Neuronal stem cell (in vitro differentiated cells): ENCODE results near the gene SYP.
A peak's percentile ranks its signal among the peaks of the same experiment; 100 is the strongest.

Experiments used
- DNase-seq: peaks from one replicate; pipeline ENCODE4 v3.0.0-alpha.2; 2013; ENCODE audit warnings: low spot score
- H2AFZ ChIP-seq: one replicate; pipeline ENCODE4 v1.6.1; 2013; ENCODE audit warnings: mild to moderate bottlenecking, low read length, inconsistent platforms
- H2AK5ac ChIP-seq: 2 replicates; pipeline ENCODE4 v1.6.1; 2013; ENCODE audit warnings: low read depth, mild to moderate bottlenecking, inconsistent platforms, low read length, moderate library complexity, mixed read lengths
- H2BK120ac ChIP-seq: 2 replicates; pipeline ENCODE4 v1.6.1; 2013; ENCODE audit warnings: low read depth, mild to moderate bottlenecking, inconsistent platforms, low read length, moderate library complexity, mixed read lengths
- H2BK12ac ChIP-seq: one replicate; pipeline ENCODE4 v1.6.1; 2013; ENCODE audit warnings: low read length, inconsistent platforms
- H2BK15ac ChIP-seq: 2 replicates; pipeline ENCODE4 v1.6.1; 2013; ENCODE audit warnings: mild to moderate bottlenecking, low read length, inconsistent platforms, mixed read lengths
- H2BK5ac ChIP-seq: one replicate; pipeline ENCODE4 v1.6.1; 2013; ENCODE audit warnings: inconsistent platforms, mild to moderate bottlenecking, low read length, moderate library complexity
- H3K14ac ChIP-seq: one replicate; pipeline ENCODE4 v1.6.1; 2013; ENCODE audit warnings: low read length, inconsistent platforms
- H3K18ac ChIP-seq: 2 replicates; pipeline ENCODE4 v1.6.1; 2013; ENCODE audit warnings: low read length, inconsistent platforms
- H3K23ac ChIP-seq: 2 replicates; pipeline ENCODE4 v1.6.1; 2013; ENCODE audit warnings: low read depth, mild to moderate bottlenecking, mixed read lengths, low read length, inconsistent platforms; ENCODE audit not compliant: poor library complexity
- H3K27ac ChIP-seq: replicated peaks from 3 replicates; pipeline ENCODE4 v1.5.1; 2013; ENCODE audit warnings: low read length, inconsistent platforms
- H3K27me3 ChIP-seq, 3 experiments: 2 replicates each; pipeline ENCODE4 v1.6.1; 2013; ENCODE audit warnings: low read length in 3 of 3, mild to moderate bottlenecking in 2 of 3, inconsistent platforms in 1 of 3, low read depth in 1 of 3, mixed read lengths in 1 of 3, moderate library complexity in 1 of 3; ENCODE audit not compliant: control insufficient read depth in 3 of 3, insufficient read depth in 3 of 3
- H3K36me3 ChIP-seq, 2 donors: replicated peaks in 1 of 2; 2 replicates each; pipeline ENCODE4 v1.6.1; 2013; ENCODE audit warnings: low read length in 2 of 2; ENCODE audit not compliant: control insufficient read depth in 2 of 2, insufficient read depth in 2 of 2
- H3K4ac ChIP-seq: 2 replicates; pipeline ENCODE4 v1.6.1; 2013; ENCODE audit warnings: inconsistent platforms, mild to moderate bottlenecking, low read length, moderate library complexity
- H3K4me1 ChIP-seq, 2 donors: 1 replicate in 1 of 2; 2 replicates in 1 of 2; pipeline ENCODE4 v1.6.1; 2013; ENCODE audit warnings: low read length in 2 of 2, low read depth in 1 of 2; ENCODE audit not compliant: control insufficient read depth in 2 of 2, insufficient read depth in 1 of 2
- H3K4me2 ChIP-seq: one replicate; pipeline ENCODE4 v1.6.1; 2013; ENCODE audit warnings: mild to moderate bottlenecking, low read length, inconsistent platforms; ENCODE audit not compliant: insufficient read depth, poor library complexity, severe bottlenecking
- H3K4me3 ChIP-seq, 2 donors: 2 replicates each; pipeline ENCODE4 v1.5.1; 2013; ENCODE audit warnings: low read length in 2 of 2, mild to moderate bottlenecking in 2 of 2, inconsistent platforms in 1 of 2, moderate library complexity in 1 of 2
- H3K79me1 ChIP-seq: one replicate; pipeline ENCODE4 v1.6.1; 2013; ENCODE audit warnings: low read depth, mild to moderate bottlenecking, inconsistent platforms, low read length, moderate library complexity
- H3K9ac ChIP-seq: one replicate; pipeline ENCODE4 v1.6.1; 2013; ENCODE audit warnings: mild to moderate bottlenecking, low read depth, low read length, inconsistent platforms; ENCODE audit not compliant: poor library complexity
- H3K9me3 ChIP-seq, 2 donors: replicated peaks in 1 of 2; 2 replicates each; pipeline versions ENCODE3 to v1.6.1; 2013; ENCODE audit warnings: low read length in 2 of 2, mild to moderate bottlenecking in 2 of 2, inconsistent platforms in 1 of 2, low read depth in 1 of 2, mixed read lengths in 1 of 2, moderate library complexity in 1 of 2; ENCODE audit not compliant: control insufficient read depth in 2 of 2, insufficient read depth in 1 of 2
- H4K8ac ChIP-seq: one replicate; pipeline ENCODE4 v1.6.1; 2013; ENCODE audit warnings: low read depth, mild to moderate bottlenecking, inconsistent platforms, low read length, moderate library complexity
- H4K91ac ChIP-seq: one replicate; pipeline ENCODE4 v1.6.1; 2013; ENCODE audit warnings: low read length, low read depth, mild to moderate bottlenecking, inconsistent platforms; ENCODE audit not compliant: poor library complexity
- WGBS, 2 donors: extraction: QIAGEN DNeasy Blood & Tissue Kit; methylation state at CpG; one replicate each; pipeline ENCODE4 v1.1.7; 2013; ENCODE audit warnings: missing lambda C conversion rate in 2 of 2, mixed read lengths in 1 of 2; ENCODE audit not compliant: insufficient read length in 2 of 2, insufficient replicate concordance in 1 of 2; ENCODE audit errors: extremely low coverage in 2 of 2; 5-methylcytosine and 5-hydroxymethylcytosine counted together

SYP gene

GRCh38 chrX:49165901-49166881, 33.8 kb downstream of the SYP start:
- Histone ChIP-seq H3K9ac (no peak overlapping the region), H3K4me2 (peak overlapping the region; percentile 45), H4K91ac (no peak overlapping the region), H3K27me3 (peaks cover 0 to 12% (median 7%) of the 10 kb centered on the region in 3 experiments), H3K14ac (no peak overlapping the region), H2AFZ (peak overlapping the region; percentile 77), H2BK5ac (no peak overlapping the region), H3K18ac (peak overlapping the region; percentile 48), H4K8ac (no peak overlapping the region), H2BK120ac (no peak overlapping the region), H3K79me1 (peaks cover 2% of the 10 kb centered on the region), H3K4me3 (peak overlapping the region in 1 of 2 donors; percentile 46), H3K36me3 (no peaks in the 10 kb centered on the region), H2BK12ac (no peak overlapping the region), H3K23ac (no peak overlapping the region), H3K27ac (no peak overlapping the region), H3K9me3 (no peaks in the 10 kb centered on the region), H2BK15ac (no peak overlapping the region), H2AK5ac (no peak overlapping the region), H3K4ac (no peak overlapping the region), H3K4me1 (peaks cover 0 to 11% of the 10 kb centered on the region in 2 donors)
- no CpG with 5 or more reads among the region's 61 CpGs for WGBS, 2 donors
- peak; percentile 69 for DNase-seq

GRCh38 chrX:49164589-49165360, 35.2 kb downstream of the SYP start:
- no peak overlapping the region for H3K18ac ChIP-seq
- WGBS, 2 donors = no CpG with 5 or more reads among the region's 31 CpGs
- no peak overlapping the region for H4K91ac ChIP-seq
- no peak overlapping the region for H2BK120ac ChIP-seq
- peaks cover 2% of the 10 kb centered on the region for H3K79me1 ChIP-seq
- no peak overlapping the region for H3K14ac ChIP-seq
- no peak overlapping the region for H4K8ac ChIP-seq
- H3K23ac ChIP-seq = no peak overlapping the region
- no peak overlapping the region for H2BK5ac ChIP-seq
- no peaks in the 10 kb centered on the region for H3K36me3 ChIP-seq
- no peak for DNase-seq
- no peak overlapping the region for H2BK12ac ChIP-seq
- no peak overlapping the region for H2BK15ac ChIP-seq
- peaks cover 0 to 9% (median under 1%) of the 10 kb centered on the region in 3 experiments for H3K27me3 ChIP-seq
- H3K4me1 ChIP-seq = peaks cover 0 to 11% of the 10 kb centered on the region in 2 donors
- no peak overlapping the region for H3K4ac ChIP-seq
- H3K9me3 ChIP-seq = no peaks in the 10 kb centered on the region
- H2AK5ac ChIP-seq = no peak overlapping the region
- H2AFZ ChIP-seq = no peak overlapping the region
- H3K9ac ChIP-seq = no peak overlapping the region
- no peak overlapping the region for H3K27ac ChIP-seq
- no peak overlapping the region for H3K4me3 ChIP-seq
- H3K4me2 ChIP-seq = no peak overlapping the region

GRCh38 chrX:49163555-49164419, 36.2 kb downstream of the SYP start:
- Histone ChIP-seq H2BK120ac (no peak overlapping the region), H3K9me3 (no peaks in the 10 kb centered on the region), H3K9ac (peak overlapping the region; percentile 60), H3K14ac (no peak overlapping the region), H3K36me3 (no peaks in the 10 kb centered on the region), H3K4me1 (peaks cover 0 to 11% of the 10 kb centered on the region in 2 donors), H2BK15ac (no peak overlapping the region), H3K23ac (no peak overlapping the region), H2BK12ac (no peak overlapping the region), H3K18ac (peak overlapping the region; percentile 76), H3K79me1 (peaks cover 2% of the 10 kb centered on the region), H3K4ac (no peak overlapping the region), H3K27me3 (peaks cover 0 to 9% (median 7%) of the 10 kb centered on the region in 3 experiments), H3K4me3 (peak overlapping the region; percentile 33 to 58), H2BK5ac (no peak overlapping the region), H4K8ac (no peak overlapping the region), H2AFZ (peak overlapping the region; percentile 91), H4K91ac (no peak overlapping the region), H2AK5ac (no peak overlapping the region), H3K27ac (peak overlapping the region; percentile 63), H3K4me2 (peak overlapping the region; percentile 33)
- WGBS, 2 donors = no CpG with 5 or more reads among the region's 69 CpGs
- DNase-seq = peak; percentile 71
